KG1 (cell line): ENCODE results near the gene CTBS.
"Not testable (repeated sequence)": the region's sequence is repeated elsewhere in the genome, so short reads cannot be mapped to it uniquely, and the experiment has no call there.

Experiments used
- DNase-seq: peaks from one replicate; lab custom pipeline; 2025; lab: John Stamatoyannopoulos, UW

The CTBS gene

GRCh38 chr1:84573967-84574842 is at the start of gene CTBS:
CTBS (minus strand) TSS chr1:84574440; CDS start chr1:84574415, 25 bp downstream.
- peak; percentile 75 for DNase-seq

GRCh38 chr1:84621553-84621952 is 47.3 kb upstream of the CTBS start:
- no peak for DNase-seq

- DNase-seq = peak; percentile 84
Measured at GRCh38 chr1:84620720-84621313, 46.6 kb upstream of the CTBS start.

DNA sequence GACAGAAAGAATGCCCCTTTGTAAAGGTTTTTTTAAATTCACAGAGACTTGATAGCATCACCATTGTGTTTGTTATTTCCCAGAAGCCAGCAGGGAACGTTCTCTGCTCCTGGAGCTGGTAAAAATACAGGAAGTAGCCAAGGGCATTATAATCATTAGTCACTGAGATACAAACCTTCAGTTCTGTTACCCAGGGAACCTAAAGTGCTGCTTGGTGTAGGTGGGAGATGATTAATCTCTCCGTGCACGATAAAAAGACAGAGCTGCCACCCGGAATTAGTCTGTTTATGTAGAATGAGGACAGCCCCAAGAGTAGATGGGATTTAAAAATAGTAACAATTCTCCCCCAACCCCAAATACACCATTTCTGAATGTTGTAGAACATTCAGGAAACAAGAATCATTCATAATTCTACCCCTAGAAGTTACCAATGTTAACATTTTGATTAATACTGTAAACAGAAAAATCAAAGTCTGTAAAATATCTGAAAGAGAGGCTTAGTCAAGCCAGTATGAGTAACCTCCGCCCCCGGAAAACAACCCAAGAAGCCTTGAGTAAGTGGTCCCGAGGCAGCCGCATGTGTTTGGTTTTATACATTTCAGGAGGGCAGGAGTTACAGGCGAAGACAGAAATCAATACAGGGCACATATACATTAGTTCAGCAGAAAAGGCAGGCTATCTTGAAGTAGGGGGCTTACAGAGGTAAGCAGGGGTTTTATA is 45.3 kb upstream of the CTBS start:
- DNase-seq = no peak

DNA sequence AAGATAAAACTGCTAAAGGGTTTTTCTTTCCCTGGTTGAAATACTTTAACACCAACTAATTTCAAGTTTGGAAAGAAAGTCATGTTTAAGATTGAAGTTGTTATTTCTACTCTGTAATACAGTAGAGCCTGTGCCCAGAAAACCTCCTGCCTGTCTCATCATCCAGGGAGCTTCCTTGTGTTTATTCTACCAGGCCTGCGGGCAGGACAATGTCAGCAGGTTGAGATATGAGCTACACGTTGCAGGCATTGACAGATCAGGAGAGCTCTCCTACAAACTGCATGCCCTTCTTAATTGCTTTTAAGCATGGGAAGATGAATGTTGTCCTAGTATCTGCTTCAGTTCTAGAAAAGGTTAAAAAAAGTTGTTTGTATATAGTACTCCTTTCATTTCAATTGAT is 43.1 kb upstream of the CTBS start:
- DNase-seq = no peak

- no peak for DNase-seq
Measured at GRCh38 chr1:84615790-84616189, 41.5 kb upstream of the CTBS start.

GRCh38 chr1:84613887-84614286 is 39.6 kb upstream of the CTBS start:
- no peak for DNase-seq

- DNase-seq = no peak
Measured at GRCh38 chr1:84613026-84613425, 38.8 kb upstream of the CTBS start.

DNA sequence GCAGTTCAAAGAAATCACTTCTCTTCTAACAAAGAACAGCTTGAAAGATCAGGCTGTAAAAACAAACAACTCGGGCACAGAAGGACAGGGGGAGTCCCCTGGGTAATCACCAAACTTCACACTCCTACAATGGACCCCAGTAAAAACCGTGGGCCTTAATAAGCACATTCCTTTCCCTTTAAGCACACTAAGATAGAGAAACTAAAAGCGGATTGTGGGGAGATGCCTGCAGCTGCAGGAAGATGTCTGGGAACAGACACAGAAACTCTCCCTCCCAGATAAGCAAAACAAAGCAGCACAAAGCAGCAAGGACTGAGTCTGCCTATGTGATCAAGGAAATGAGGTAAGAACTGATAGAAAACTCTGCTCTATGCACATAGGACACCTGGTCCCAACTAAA is 37.6 kb upstream of the CTBS start:
- no peak for DNase-seq

GRCh38 chr1:84611091-84611490 is 36.9 kb upstream of the CTBS start:
- no peak for DNase-seq

GRCh38 chr1:84606977-84607376 is 32.7 kb upstream of the CTBS start:
- DNase-seq = no peak

DNA sequence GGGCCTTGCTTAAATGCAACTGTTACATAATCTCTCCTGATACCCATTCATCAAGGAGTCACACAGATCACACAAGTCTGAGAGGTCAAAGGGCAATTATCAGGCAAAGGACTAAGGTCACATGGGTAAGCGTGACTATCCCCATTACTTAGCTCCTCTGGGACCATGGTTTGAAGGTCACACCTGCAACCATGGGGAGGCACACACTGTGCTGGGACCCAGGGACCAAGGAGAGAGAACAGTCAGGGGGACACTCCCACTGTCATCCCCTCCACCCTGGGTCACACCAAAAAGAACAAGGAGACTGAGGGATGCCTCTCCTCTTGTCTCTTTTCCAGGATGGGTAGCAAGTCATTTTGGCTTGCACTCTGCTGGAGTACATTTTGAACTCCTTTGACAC is 30.9 kb upstream of the CTBS start:
- no peak for DNase-seq

- no peak for DNase-seq
Measured at GRCh38 chr1:84603941-84604830, 29.9 kb upstream of the CTBS start.

DNA sequence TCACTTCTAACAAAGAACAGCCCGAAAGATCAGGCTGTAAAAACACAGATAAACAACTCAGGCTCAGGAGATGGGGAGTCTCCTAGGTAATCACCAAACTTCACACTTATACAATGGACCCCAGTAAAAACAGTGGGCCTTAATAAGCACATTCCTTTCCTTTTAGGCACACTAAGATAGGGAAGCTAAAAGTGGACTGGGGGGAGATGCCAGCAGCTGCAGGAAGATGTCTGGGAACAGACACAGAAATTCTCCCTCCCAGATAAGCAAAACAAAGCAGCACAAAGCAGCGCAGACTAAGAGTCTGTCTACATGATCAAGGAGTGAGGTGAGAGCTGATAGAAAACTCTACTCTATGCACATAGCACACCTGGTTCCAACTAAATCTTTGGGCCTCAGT is 29.0 kb upstream of the CTBS start:
- no peak for DNase-seq

GRCh38 chr1:84600796-84601195 is 26.6 kb upstream of the CTBS start:
- no peak for DNase-seq

GRCh38 chr1:84598846-84599741 is 24.9 kb upstream of the CTBS start:
- no peak for DNase-seq

- no peak for DNase-seq
Measured at GRCh38 chr1:84598418-84598817, 24.2 kb upstream of the CTBS start.

- DNase-seq = no peak
Measured at GRCh38 chr1:84597011-84597410, 22.8 kb upstream of the CTBS start.

- DNase-seq = not testable (repeated sequence)
Measured at GRCh38 chr1:84594959-84595358, 20.7 kb upstream of the CTBS start.

- no peak for DNase-seq
Measured at GRCh38 chr1:84587099-84587498, 12.9 kb upstream of the CTBS start.

- DNase-seq = no peak
Measured at GRCh38 chr1:84585803-84586202, 11.6 kb upstream of the CTBS start.
